GM06990 (cell line): ENCODE measurements around the gene CFTR.

Experiments
- DNase-seq: peaks from one replicate; pipeline ENCODE4 v3.0.0-alpha.2; 2011; ENCODE audit not compliant: insufficient read length; ENCODE audit errors: extremely low read depth
- H3K27me3 ChIP-seq: replicated peaks from 2 replicates; pipeline ENCODE4 v1.6.0; 2011; ENCODE audit warnings: low read length; ENCODE audit not compliant: control insufficient read depth, insufficient read depth
- H3K36me3 ChIP-seq: 2 replicates; pipeline ENCODE4 v1.5.1; 2011; ENCODE audit warnings: low read length; ENCODE audit not compliant: control insufficient read depth, insufficient read depth
- H3K4me3 ChIP-seq: replicated peaks from 2 replicates; pipeline ENCODE4 v1.5.1; 2011; ENCODE audit warnings: low read depth, mild to moderate bottlenecking, control low read depth, low read length
- CTCF ChIP-seq: IDR thresholded peaks from 2 replicates; pipeline ENCODE4 v1.5.1; 2011; ENCODE audit warnings: low read length, control low read depth, mild to moderate bottlenecking, inconsistent platforms; ENCODE audit not compliant: insufficient read depth, poor library complexity, severe bottlenecking

CFTR gene

GRCh38 chr7:117659531-117660011, 179.7 kb downstream of the CFTR start:
- H3K36me3 ChIP-seq: no peaks in the 10 kb centered on the region
- no peak for DNase-seq
- H3K27me3 ChIP-seq: no peaks in the 10 kb centered on the region
- TF ChIP-seq CTCF: no peak
- H3K4me3 ChIP-seq: no peak overlapping the region

DNA sequence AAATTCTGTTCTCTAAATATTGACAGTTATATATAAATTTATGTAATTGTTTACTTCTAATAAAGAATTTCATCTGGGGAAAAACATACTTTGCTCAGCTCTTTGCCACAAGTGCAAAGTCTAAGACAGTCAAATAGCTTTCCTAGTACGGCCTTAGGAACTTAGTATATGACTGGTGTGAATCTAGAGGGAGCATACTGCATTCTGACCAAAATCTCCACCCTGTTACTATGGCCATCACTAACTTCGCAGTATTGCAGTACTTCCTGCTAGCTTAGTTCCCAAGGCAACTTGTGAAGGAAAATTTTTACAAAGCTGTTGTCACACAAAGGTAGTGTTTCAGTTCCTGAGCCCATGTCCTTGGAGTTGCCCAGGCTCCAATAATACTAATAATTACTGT, 181.5 kb downstream of the CFTR start:
- TF ChIP-seq CTCF: no peak
- Histone ChIP-seq H3K27me3 (no peaks in the 10 kb centered on the region), H3K36me3 (no peaks in the 10 kb centered on the region), H3K4me3 (no peak overlapping the region)
- no peak for DNase-seq

DNA sequence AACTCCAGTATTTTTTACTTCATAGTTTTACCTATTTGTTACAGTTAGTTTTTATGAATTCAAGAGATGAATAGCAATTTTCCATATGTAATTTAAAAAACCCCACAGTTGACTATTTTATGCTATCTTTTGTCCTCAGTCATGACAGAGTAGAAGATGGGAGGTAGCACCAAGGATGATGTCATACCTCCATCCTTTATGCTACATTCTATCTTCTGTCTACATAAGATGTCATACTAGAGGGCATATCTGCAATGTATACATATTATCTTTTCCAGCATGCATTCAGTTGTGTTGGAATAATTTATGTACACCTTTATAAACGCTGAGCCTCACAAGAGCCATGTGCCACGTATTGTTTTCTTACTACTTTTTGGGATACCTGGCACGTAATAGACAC, 184.2 kb downstream of the CFTR start:
- no peak for TF ChIP-seq CTCF
- Histone ChIP-seq H3K4me3 (no peak overlapping the region), H3K36me3 (no peaks in the 10 kb centered on the region), H3K27me3 (no peaks in the 10 kb centered on the region)
- no peak for DNase-seq

GRCh38 chr7:117665368-117665767, 185.5 kb downstream of the CFTR start:
- H3K4me3 ChIP-seq: no peak overlapping the region
- TF ChIP-seq CTCF: no peak
- H3K27me3 ChIP-seq: no peaks in the 10 kb centered on the region
- no peak for DNase-seq
- H3K36me3 ChIP-seq: no peaks in the 10 kb centered on the region

DNA sequence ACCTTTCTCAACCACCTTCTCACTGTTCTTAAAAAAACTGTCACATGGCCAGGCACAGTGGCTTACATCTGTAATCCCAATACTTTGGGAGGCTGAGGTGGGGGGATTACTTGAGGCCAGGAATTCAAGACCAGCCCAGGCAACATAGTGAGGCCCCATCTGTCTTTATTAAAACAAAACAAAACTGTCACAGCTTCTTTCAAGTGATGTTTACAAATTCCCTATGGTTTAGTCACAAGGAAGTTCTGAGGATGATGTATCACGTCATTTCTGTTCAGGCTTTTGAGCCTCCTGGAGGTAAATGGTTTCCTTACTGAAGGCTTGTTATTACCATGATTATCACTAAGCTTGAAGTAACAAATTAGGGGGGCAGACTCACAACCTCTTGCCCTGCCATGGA, 186.2 kb downstream of the CFTR start:
- no peak for TF ChIP-seq CTCF

DNA sequence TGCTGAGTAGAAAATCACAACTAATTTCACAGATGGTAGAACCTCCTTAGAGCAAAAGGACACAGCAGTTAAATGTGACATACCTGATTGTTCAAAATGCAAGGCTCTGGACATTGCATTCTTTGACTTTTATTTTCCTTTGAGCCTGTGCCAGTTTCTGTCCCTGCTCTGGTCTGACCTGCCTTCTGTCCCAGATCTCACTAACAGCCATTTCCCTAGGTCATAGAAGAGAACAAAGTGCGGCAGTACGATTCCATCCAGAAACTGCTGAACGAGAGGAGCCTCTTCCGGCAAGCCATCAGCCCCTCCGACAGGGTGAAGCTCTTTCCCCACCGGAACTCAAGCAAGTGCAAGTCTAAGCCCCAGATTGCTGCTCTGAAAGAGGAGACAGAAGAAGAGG, 186.9 kb downstream of the CFTR start:
- DNase-seq: no peak
- no peak for TF ChIP-seq CTCF
- no peaks in the 10 kb centered on the region for H3K27me3 ChIP-seq
- no peaks in the 10 kb centered on the region for H3K36me3 ChIP-seq
- H3K4me3 ChIP-seq: no peak overlapping the region

More for the DNA sequence above, 186.2 kb downstream of the CFTR start:
- Histone ChIP-seq H3K27me3 (no peaks in the 10 kb centered on the region), H3K36me3 (no peaks in the 10 kb centered on the region), H3K4me3 (no peak overlapping the region)
- no peak for DNase-seq
